GM12874 (cell line): Measurements from ENCODE around the gene BBS12.

Experiments
- CTCF ChIP-seq: IDR thresholded peaks from 2 replicates; pipeline ENCODE4 v1.5.1; 2011; ENCODE audit warnings: low read depth, mild to moderate bottlenecking, control low read depth, low read length, moderate library complexity; ENCODE audit not compliant: insufficient read depth

The BBS12 gene

GRCh38 chr4:122739174-122739573, 6.7 kb downstream of the BBS12 start:
- no peak for TF ChIP-seq CTCF

DNA sequence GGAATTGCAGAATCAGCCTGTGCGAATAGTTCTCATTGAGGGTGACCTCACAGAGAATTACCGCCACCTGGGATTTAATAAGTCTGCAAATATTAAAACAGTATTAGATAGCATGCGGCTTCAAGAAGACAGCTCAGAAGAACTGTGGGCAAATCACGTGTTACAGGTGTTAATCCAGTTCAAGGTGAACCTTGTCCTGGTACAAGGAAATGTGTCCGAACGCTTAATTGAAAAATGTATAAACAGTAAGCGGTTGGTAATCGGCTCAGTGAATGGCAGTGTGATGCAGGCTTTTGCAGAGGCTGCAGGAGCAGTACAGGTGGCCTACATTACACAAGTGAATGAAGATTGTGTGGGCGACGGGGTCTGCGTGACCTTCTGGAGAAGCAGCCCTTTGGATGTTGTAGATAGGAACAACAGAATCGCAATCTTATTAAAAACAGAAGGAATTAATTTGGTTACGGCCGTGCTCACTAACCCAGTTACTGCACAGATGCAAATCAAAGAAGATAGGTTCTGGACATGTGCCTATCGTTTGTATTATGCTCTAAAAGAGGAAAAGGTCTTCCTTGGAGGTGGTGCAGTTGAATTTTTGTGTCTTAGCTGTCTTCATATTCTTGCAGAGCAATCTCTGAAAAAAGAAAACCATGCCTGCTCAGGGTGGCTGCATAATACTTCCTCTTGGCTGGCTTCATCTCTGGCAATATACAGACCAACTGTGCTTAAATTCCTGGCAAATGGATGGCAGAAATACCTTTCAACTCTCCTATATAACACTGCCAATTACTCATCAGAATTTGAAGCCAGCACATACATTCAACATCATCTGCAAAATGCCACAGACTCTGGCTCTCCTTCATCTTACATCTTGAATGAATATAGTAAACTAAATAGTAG, 10.7 kb downstream of the BBS12 start:
- no peak for TF ChIP-seq CTCF

GRCh38 chr4:122744229-122744628, 11.7 kb downstream of the BBS12 start:
- TF ChIP-seq CTCF = no peak

DNA sequence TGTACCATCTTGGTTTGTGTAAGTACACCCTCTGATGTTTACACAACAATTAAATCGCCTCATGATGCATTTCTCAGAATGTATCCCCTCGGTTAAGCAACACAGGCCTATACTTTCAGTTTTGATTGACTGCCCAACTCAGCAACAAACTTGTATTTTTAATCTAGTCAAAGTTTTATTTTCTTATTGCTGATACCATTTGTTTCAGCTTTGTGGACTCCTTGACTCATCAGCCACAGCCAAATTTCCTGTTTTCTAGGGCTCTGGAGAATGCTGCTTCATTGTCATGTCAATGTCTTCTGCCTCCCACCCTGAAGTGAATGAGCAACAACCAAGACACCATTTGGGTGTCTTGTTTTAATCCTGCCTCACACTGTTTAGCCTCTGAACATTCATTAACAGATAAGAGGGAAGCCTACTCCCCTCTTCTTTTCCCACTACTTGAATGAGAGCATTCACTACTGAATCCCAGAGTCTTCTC, 14.0 kb downstream of the BBS12 start:
- no peak for TF ChIP-seq CTCF

DNA sequence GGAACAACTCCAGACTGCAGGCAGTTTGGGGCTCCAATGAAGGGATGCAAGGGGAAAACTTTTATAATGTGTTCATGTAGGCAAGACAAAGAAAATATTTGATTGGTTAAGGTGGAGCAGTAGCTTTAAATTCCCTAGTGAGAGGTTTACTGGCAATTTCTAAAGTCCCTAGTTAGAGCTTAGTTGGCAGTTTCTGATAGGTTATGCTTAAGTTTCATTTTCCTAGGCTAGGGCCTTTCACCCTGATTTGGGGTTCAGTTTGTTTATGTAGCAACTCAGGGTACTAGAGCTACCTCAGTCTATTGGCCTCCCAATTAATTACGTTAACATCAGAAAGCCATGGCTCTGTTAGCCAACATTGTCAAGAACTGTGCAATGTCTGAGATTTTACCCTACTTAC, 14.6 kb downstream of the BBS12 start:
- no peak for TF ChIP-seq CTCF

GRCh38 chr4:122747883-122748282, 15.4 kb downstream of the BBS12 start:
- TF ChIP-seq CTCF = no peak

DNA sequence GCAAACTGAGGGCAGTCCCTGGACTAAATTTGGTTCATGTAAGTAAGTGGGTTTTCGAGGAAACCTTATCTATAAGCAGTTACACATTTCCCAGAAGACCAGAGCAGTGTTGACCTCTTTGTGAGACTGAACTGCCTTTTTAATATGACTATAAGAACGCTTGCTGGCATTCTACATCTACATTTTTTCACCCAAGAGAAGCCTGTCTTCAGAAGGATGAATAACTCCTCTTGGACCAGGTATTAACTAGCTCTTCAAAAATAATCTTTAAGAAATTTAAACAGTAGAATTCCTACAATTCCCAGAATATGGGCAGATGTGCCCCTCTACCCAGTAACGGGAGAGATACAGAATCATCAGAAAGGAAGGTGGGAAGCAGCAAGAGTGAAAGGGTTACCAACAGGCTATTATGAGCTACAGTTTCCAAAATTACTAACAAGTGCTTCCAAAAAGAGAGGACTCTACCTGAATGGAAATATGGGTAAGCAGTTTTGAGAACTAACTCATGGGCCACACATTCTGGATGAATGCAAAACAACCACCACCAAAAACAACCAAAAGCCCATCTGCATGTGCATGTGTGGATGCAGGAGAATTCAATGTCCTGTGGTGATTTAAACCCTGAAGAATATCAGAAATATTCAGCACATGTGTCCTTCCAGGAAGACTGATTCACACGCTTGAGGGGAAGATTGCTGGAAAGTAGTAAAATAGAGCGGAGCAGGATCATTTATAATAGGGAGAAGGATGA, 17.4 kb downstream of the BBS12 start:
- no peak for TF ChIP-seq CTCF
